Testis (tissue), 2 donors: Measurements from ENCODE around the gene CFAP46.

ENCODE experiments used
- POLR2A ChIP-seq: fragments of 450-650 bp; IDR thresholded peaks from one replicate; pipeline ENCODE4 v1.6.1; 2017; ENCODE audit warnings: antibody characterized with exemption, mild to moderate bottlenecking, moderate library complexity
- TF ChIP-seq, protein P1 (sequence below), 3 experiments: fragments of 450-650 bp in 2 of 3; fragments of 200-600 bp in 1 of 3; sonication (generic) in 1 of 3; IDR thresholded peaks; one replicate each; pipeline ENCODE4 v1.5.1; 2016 to 2019; ENCODE audit warnings: antibody characterized with exemption in 3 of 3, mild to moderate bottlenecking in 2 of 3, moderate library complexity in 1 of 3

DNA sequence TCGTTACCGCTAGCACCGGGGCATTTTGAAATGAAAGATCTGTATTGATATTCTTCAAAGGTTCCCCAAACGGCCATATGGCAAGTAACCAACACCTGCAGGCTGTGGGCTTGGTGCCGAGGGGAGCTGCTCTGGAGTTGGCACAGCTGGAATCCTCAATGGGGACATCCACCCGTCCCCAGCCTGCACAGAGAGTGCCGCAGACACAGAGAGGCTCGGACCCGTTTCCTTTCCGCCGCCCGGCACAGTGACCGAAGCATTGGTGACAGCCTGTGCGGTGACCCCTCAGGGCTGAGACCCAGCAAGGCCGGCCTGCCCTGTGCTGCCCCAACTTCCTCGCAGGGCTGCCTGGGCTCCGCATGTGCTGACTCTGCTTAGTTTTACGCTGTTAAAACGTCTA is 4.5 kb downstream of the CFAP46 start:
- TF ChIP-seq POLR2A = no peak
- TF ChIP-seq, protein P1, sequence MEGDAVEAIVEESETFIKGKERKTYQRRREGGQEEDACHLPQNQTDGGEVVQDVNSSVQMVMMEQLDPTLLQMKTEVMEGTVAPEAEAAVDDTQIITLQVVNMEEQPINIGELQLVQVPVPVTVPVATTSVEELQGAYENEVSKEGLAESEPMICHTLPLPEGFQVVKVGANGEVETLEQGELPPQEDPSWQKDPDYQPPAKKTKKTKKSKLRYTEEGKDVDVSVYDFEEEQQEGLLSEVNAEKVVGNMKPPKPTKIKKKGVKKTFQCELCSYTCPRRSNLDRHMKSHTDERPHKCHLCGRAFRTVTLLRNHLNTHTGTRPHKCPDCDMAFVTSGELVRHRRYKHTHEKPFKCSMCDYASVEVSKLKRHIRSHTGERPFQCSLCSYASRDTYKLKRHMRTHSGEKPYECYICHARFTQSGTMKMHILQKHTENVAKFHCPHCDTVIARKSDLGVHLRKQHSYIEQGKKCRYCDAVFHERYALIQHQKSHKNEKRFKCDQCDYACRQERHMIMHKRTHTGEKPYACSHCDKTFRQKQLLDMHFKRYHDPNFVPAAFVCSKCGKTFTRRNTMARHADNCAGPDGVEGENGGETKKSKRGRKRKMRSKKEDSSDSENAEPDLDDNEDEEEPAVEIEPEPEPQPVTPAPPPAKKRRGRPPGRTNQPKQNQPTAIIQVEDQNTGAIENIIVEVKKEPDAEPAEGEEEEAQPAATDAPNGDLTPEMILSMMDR (IDR thresholded peaks at IDR 0.05) = no peak
